GM12873 (cell line): ENCODE results near the gene TARS1.

Experiments used
- CTCF ChIP-seq: IDR thresholded peaks from 2 replicates; pipeline ENCODE4 v1.5.1; 2012; ENCODE audit warnings: low read depth, mild to moderate bottlenecking, moderate library complexity, low read length, control low read depth; ENCODE audit not compliant: insufficient read depth; ENCODE audit errors: missing control alignments

TARS1 gene

GRCh38 chr5:33460210-33460609, 19.4 kb downstream of the TARS1 start:
- no peak for TF ChIP-seq CTCF

GRCh38 chr5:33462456-33462855, 21.7 kb downstream of the TARS1 start:
- TF ChIP-seq CTCF = no peak

GRCh38 chr5:33465120-33465519, 24.4 kb downstream of the TARS1 start:
- no peak for TF ChIP-seq CTCF

- TF ChIP-seq CTCF = no peak
These were observed 28.1 kb downstream of the TARS1 start for GRCh38 chr5:33468775-33469435.

- TF ChIP-seq CTCF = peak; percentile 37
These were observed 29.8 kb downstream of the TARS1 start for GRCh38 chr5:33470544-33470943.

GRCh38 chr5:33472805-33473409, 32.1 kb downstream of the TARS1 start:
- TF ChIP-seq CTCF = no peak

- TF ChIP-seq CTCF = no peak
These were observed 33.2 kb downstream of the TARS1 start for GRCh38 chr5:33474004-33474403.
